ENCODE data around the gene ARHGEF19. TPM values are rescaled to one million over a fixed set of nuclear protein-coding genes. Genes with fewer than 3 reads are reported as not detected.

ARHGEF19 gene
- total RNA-seq, 1 experiment from 2014 or later, result 21.1 TPM

- H4K20me1 ChIP-seq (ENCODE audit: control insufficient read depth, insufficient read depth, insufficient read length), result no peaks in the 10 kb centered on the region
- H3T11ph ChIP-seq (ENCODE audit: low read length), result no peak overlapping the region
- H2BK120ac ChIP-seq (ENCODE audit: low read depth, low read length, poor library complexity, severe bottlenecking), result no peak overlapping the region
- H2BK12ac ChIP-seq (ENCODE audit: insufficient read length, low read depth, low read length), result no peak overlapping the region
- no peak overlapping the region for H3K4me2 ChIP-seq (ENCODE audit: insufficient read depth, insufficient read length, low read length)
- no peaks in the 10 kb centered on the region for H3K79me1 ChIP-seq (ENCODE audit: insufficient read depth, low read depth, low read length, poor library complexity, severe bottlenecking)
- H3K56ac ChIP-seq (ENCODE audit: insufficient read length, low read depth, low read length), result no peak overlapping the region
- Mint-ChIP-seq H3K27ac (peak overlapping the region; percentile 14 to 46 (median 29); a peak in 2 of 7 replicates), H3K4me3 (no peak overlapping the region), H3K36me3 (ENCODE audit: insufficient read depth in 1 of 3, low read depth in 3 of 3) (peaks cover 11 to 57% (median 19%) of the 10 kb centered on the region in 3 experiments; a peak in 6 of 7 replicates), H3K9me3 (no peaks in the 10 kb centered on the region), H3K27me3 (ENCODE audit: low read depth) (no peaks in the 10 kb centered on the region), H3K4me1 (no peaks in the 10 kb centered on the region)
- H3K27me3 ChIP-seq (ENCODE audit: insufficient read depth, low read length), result no peaks in the 10 kb centered on the region
- H2BK5ac ChIP-seq (ENCODE audit: insufficient read length, low read length), result no peak overlapping the region
- no peak overlapping the region for H3K18ac ChIP-seq (ENCODE audit: insufficient read length, low read depth, low read length)
- no peak overlapping the region for H2AK5ac ChIP-seq (ENCODE audit: insufficient read length, low read length)
- H3K14ac ChIP-seq (ENCODE audit: insufficient read depth, low read length), result no peak overlapping the region
- no peak overlapping the region for H3K4ac ChIP-seq (ENCODE audit: low read depth, low read length)
- H3K9me3 ChIP-seq (ENCODE audit: control insufficient read depth, low read depth, low read length), result no peaks in the 10 kb centered on the region
- H2AFZ ChIP-seq (ENCODE audit: low read length), result no peak overlapping the region
- no peaks in the 10 kb centered on the region for H3K4me1 ChIP-seq (ENCODE audit: insufficient read depth, low read length)
- H3K23me2 ChIP-seq (ENCODE audit: insufficient read length, low read depth, low read length, poor library complexity, severe bottlenecking), result no peaks in the 10 kb centered on the region
- H2BK20ac ChIP-seq (ENCODE audit: low read depth, low read length, poor library complexity, severe bottlenecking), result no peak overlapping the region
- H3K23ac ChIP-seq (ENCODE audit: insufficient read length, low read depth, low read length), result no peak overlapping the region
- H4K5ac ChIP-seq (ENCODE audit: insufficient read length, low read depth, low read length), result no peak overlapping the region
- 100% methylated on average over 1 of the region's 4 CpGs for WGBS (ENCODE audit: extremely low coverage, insufficient read length, low lambda C conversion rate)
- no peak overlapping the region for H2BK15ac ChIP-seq (ENCODE audit: low read depth, low read length)
- no peak overlapping the region for H3K27ac ChIP-seq (ENCODE audit: insufficient read length, low read depth, low read length)
- no peak for TF ChIP-seq CTCF (conservative IDR thresholded peaks at IDR 0.05)
- H4K8ac ChIP-seq (replicated peaks; ENCODE audit: insufficient read length, low read depth, low read length), result no peak overlapping the region
- DNase-seq, result no peak
- H4K91ac ChIP-seq (ENCODE audit: insufficient read length, low read depth, low read length), result no peak overlapping the region
- H3K9ac ChIP-seq (ENCODE audit: extremely low read depth, insufficient read length, low read length), result no peak overlapping the region
- H3K79me2 ChIP-seq (ENCODE audit: insufficient read depth, low read length), result no peaks in the 10 kb centered on the region; the same call in 1 of the 2 replicates
Observed at GRCh38 chr1:16199700-16200099, 12.8 kb downstream of the ARHGEF19 start.
